SU-DHL-6 (cell line): Measurements from ENCODE around the gene CSF1R.

Experiments used
- H2AFZ ChIP-seq: fragments of 200-600 bp; sonication (generic); 2 replicates; pipeline ENCODE4 v1.6.1; 2014; ENCODE audit warnings: low read depth, mild to moderate bottlenecking, moderate library complexity, mixed read lengths, antibody characterized with exemption, low read length; ENCODE audit not compliant: severe bottlenecking
- H3F3A ChIP-seq: fragments of 200-600 bp; shearing (Covaris generic); 2 replicates; pipeline ENCODE4 v1.6.0; 2016; ENCODE audit warnings: antibody characterized with exemption, mild to moderate bottlenecking; ENCODE audit not compliant: insufficient read depth
- H3K27ac ChIP-seq: fragments of 200-600 bp; sonication (generic); 2 replicates; pipeline ENCODE4 v1.5.1; 2016; ENCODE audit warnings: low read depth, mild to moderate bottlenecking, low read length, moderate library complexity, mixed read lengths
- H3K27me3 ChIP-seq: fragments of 200-600 bp; sonication (generic), shearing (Covaris generic); 2 replicates; pipeline ENCODE4 v1.6.0; 2014; ENCODE audit warnings: mild to moderate bottlenecking, low read length
- H3K36me3 ChIP-seq: fragments of 200-600 bp; sonication (generic); 2 replicates; pipeline ENCODE4 v1.6.1; 2014; ENCODE audit warnings: mild to moderate bottlenecking, low read length, mixed read lengths
- H3K4me2 ChIP-seq: fragments of 300-600, 200-600 bp; shearing (Covaris generic), sonication (generic); 2 replicates; pipeline ENCODE4 v1.6.0; 2014; ENCODE audit warnings: low read length, low read depth, mild to moderate bottlenecking; ENCODE audit not compliant: poor library complexity, severe bottlenecking
- H3K4me3 ChIP-seq: fragments of 200-600 bp; sonication (generic); 2 replicates; pipeline ENCODE4 v1.5.1; 2014; ENCODE audit warnings: antibody characterized with exemption, low read length, mild to moderate bottlenecking, mixed read lengths; ENCODE audit not compliant: insufficient read depth, poor library complexity, severe bottlenecking
- H3K79me2 ChIP-seq: fragments of 200-600 bp; sonication (generic); 2 replicates; pipeline ENCODE4 v1.6.1; 2014; ENCODE audit warnings: mild to moderate bottlenecking, low read length, moderate library complexity; ENCODE audit not compliant: insufficient read depth
- H3K9ac ChIP-seq: fragments of 200-600 bp; sonication (generic); 2 replicates; pipeline ENCODE4 v1.7.0; 2014; ENCODE audit warnings: mild to moderate bottlenecking, low read length
- H3K9me2 ChIP-seq: fragments of 200-600 bp; sonication (generic); replicated peaks from 2 replicates; pipeline ENCODE4 v1.6.1; 2014; ENCODE audit warnings: low read length; ENCODE audit not compliant: insufficient read depth
- H3K9me3 ChIP-seq: fragments of 200-600 bp; sonication (generic); 2 replicates; pipeline ENCODE4 v1.6.1; 2014; ENCODE audit warnings: low read length, mixed read lengths; ENCODE audit not compliant: insufficient read depth
- H4K20me1 ChIP-seq: fragments of 200-600 bp; sonication (generic); 2 replicates; pipeline ENCODE4 v1.6.1; 2014; ENCODE audit warnings: low read depth, mild to moderate bottlenecking, antibody characterized with exemption, low read length, moderate library complexity, mixed read lengths
- CTCF ChIP-seq: fragments of 200-600 bp; sonication (generic); IDR thresholded peaks from one replicate; pipeline ENCODE4 v1.5.1; 2017; ENCODE audit warnings: antibody characterized with exemption, mild to moderate bottlenecking, low read length, moderate library complexity; ENCODE audit not compliant: insufficient read depth, poor library complexity, severe bottlenecking
- EZH2phosphoT487 ChIP-seq: fragments of 200-600 bp; sonication (generic), shearing (Covaris generic); conservative IDR thresholded peaks from 2 replicates; pipeline ENCODE4 v1.6.1; 2018; ENCODE audit warnings: mild to moderate bottlenecking, antibody characterized with exemption, low read length, moderate library complexity, mixed read lengths

CSF1R gene

GRCh38 chr5:150045549-150045948, 40.8 kb downstream of the CSF1R start:
- Histone ChIP-seq H3K9ac (no peak overlapping the region), H3K9me2 (no peaks in the 10 kb centered on the region), H3K27me3 (no peaks in the 10 kb centered on the region), H4K20me1 (no peaks in the 10 kb centered on the region), H3K4me3 (no peak overlapping the region), H3F3A (no peaks in the 10 kb centered on the region), H3K4me2 (no peak overlapping the region), H2AFZ (no peak overlapping the region), H3K9me3 (no peaks in the 10 kb centered on the region), H3K27ac (no peak overlapping the region), H3K36me3 (peaks cover 15% of the 10 kb centered on the region), H3K79me2 (no peaks in the 10 kb centered on the region)
- TF ChIP-seq CTCF (no peak), EZH2phosphoT487 (no peak)

- no peaks in the 10 kb centered on the region for H3K9me3 ChIP-seq
- no peak overlapping the region for H2AFZ ChIP-seq
- H3K79me2 ChIP-seq = no peaks in the 10 kb centered on the region
- H3K4me2 ChIP-seq = no peak overlapping the region
- H4K20me1 ChIP-seq = no peaks in the 10 kb centered on the region
- no peaks in the 10 kb centered on the region for H3K9me2 ChIP-seq
- peaks cover 20% of the 10 kb centered on the region for H3K36me3 ChIP-seq
- H3K27me3 ChIP-seq = no peaks in the 10 kb centered on the region
- no peak overlapping the region for H3K27ac ChIP-seq
- no peak overlapping the region for H3K9ac ChIP-seq
- H3F3A ChIP-seq = no peaks in the 10 kb centered on the region
- no peak overlapping the region for H3K4me3 ChIP-seq
- TF ChIP-seq EZH2phosphoT487 (no peak), CTCF (no peak)
Observed at GRCh38 chr5:150044712-150045111, 41.6 kb downstream of the CSF1R start.

- Histone ChIP-seq H3K9me2 (no peaks in the 10 kb centered on the region), H3K79me2 (no peaks in the 10 kb centered on the region), H3K9me3 (no peaks in the 10 kb centered on the region), H3K27ac (no peak overlapping the region), H3K27me3 (no peaks in the 10 kb centered on the region), H3K9ac (no peak overlapping the region), H3K4me3 (no peak overlapping the region), H2AFZ (no peak overlapping the region), H4K20me1 (no peaks in the 10 kb centered on the region), H3F3A (no peaks in the 10 kb centered on the region), H3K36me3 (peaks cover 24% of the 10 kb centered on the region), H3K4me2 (no peak overlapping the region)
- TF ChIP-seq EZH2phosphoT487 (no peak), CTCF (no peak)
Observed at GRCh38 chr5:150044329-150044681, 42.0 kb downstream of the CSF1R start.
